Left cardiac atrium (tissue), 4 donors: ENCODE results near the gene CRB2. TPM values are rescaled to one million over a fixed set of nuclear protein-coding genes. Genes with fewer than 3 reads are reported as not detected.

Experiments
- ATAC-seq, 2 donors: fragments of 200-7000 bp; cut with Tn5 transposase; one replicate each; pipeline ENCODE4 v1.9.1; 2020; ENCODE audit warnings: mild to moderate bottlenecking in 2 of 2, moderate library complexity in 2 of 2
- DNase-seq: peaks from one replicate; pipeline ENCODE4 v3.0.0-alpha.2; 2020
- intact Hi-C, 2 donors: fragments of 100-400 bp; cut with DNase I; formaldehyde crosslinking; loops; one replicate each; pipeline versions ENCODE4 v1.14.1 to v1.15.1; 2022 to 2023
- long read RNA-seq: library from polyadenylated mRNA; unstranded; transcript quantifications from one replicate; pipeline ENCODE4 v2.0.0, GENCODE V29; 2021
- total RNA-seq, 2 donors: library from RNA; stranded (reverse); fragmentation: NEBNext Ultra II Directional; extraction: Animal tissue kit (Norgen Biotek cat#: 25700); gene quantifications; one replicate each; pipeline ENCODE4 v1.2.1, GENCODE V29; 2021
- donor health status: DM: no; HTN: yes; CAD: no.
- donor health status: DM: no; HTN: yes; CAD: no; lungs with severe emphysema.
- donor health status: DM: yes; HTN: yes; CAD: no.
- donor health status: Dilated cardiomyopathy.

CRB2 gene
- total RNA-seq: 1 to 10 TPM; 1.3 to 2.2 TPM
- long read RNA-seq: 0 reads

GRCh38 chr9:123355761-123356431, at the start of gene CRB2:
CRB2 (plus strand) TSS chr9:123356197; CDS start chr9:123356261, 64 bp downstream.
- no peak for DNase-seq
- peak in 1 of 2 donors; percentile 45 for ATAC-seq
- intact Hi-C loops: loop anchor here in 1 of 2 donors (2.0 kb wide), 1 partner anchor 29 kb away; no protein-coding TSS in a partner anchor

DNA sequence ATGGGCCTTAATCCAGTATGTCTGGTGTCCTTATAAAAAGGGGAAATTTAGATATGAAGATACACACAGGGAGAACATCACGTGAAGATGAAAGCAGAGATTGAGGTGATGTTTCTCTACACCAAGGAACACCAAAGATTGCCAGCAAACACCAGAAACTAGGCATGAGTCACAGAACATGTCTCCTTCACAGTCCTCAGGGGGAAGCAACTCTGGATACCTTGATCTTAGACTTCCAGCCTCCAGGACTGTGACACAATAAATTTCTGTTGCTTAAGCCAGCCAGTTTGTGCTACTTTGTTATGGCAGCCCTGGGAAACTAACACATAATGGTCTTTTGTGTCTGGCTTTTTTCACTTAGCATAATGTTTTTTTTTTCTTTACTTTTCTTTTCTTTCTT, 46.4 kb upstream of the CRB2 start:
- DNase-seq (no peak), ATAC-seq (no peak)
- intact Hi-C loops: no loop called here

GRCh38 chr9:123310551-123311249, 45.3 kb upstream of the CRB2 start:
- ATAC-seq: no peak
- no peak for DNase-seq
- intact Hi-C loops: no loop called here

DNA sequence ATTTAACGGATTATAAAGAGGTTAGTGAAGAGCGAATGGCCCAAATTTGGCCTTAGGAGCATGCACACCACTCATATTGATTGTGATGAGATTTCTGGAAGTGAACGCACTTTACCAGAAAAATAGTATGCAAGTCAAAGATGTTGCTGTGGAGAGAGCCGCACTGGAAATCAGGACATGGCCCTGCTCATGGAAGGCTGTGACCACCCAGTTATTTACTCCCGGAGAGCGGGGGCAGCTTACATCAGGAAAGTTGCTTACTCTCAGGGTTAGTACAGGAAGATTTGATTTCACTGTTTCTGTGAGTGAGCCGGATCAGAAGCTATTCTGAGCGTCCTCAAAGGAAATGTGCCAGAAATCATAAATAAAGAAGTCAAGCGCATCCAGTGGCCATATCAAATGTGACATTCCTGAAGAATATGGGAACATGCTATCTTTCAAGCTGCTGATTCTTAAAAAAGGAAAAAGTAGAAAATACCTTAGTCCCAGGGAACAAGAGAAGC, 44.7 kb upstream of the CRB2 start:
- intact Hi-C loops: no loop called here
- no peak for DNase-seq
- no peak for ATAC-seq

GRCh38 chr9:123312306-123312877, 43.6 kb upstream of the CRB2 start:
- intact Hi-C loops: no loop called here
- DNase-seq (no peak), ATAC-seq (no peak)

- intact Hi-C loops: no loop called here
These were observed 41.4 kb upstream of the CRB2 start for GRCh38 chr9:123314617-123315016.

GRCh38 chr9:123315635-123316034, 40.4 kb upstream of the CRB2 start:
- intact Hi-C loops: no loop called here
- ATAC-seq (no peak), DNase-seq (no peak)

More at GRCh38 chr9:123314617-123315016, 41.4 kb upstream of the CRB2 start:
- DNase-seq: no peak
- ATAC-seq: no peak

- DNase-seq: no peak
- ATAC-seq: no peak
- intact Hi-C loops: no loop called here
These were observed 39.8 kb upstream of the CRB2 start for GRCh38 chr9:123316053-123316718.

GRCh38 chr9:123318202-123318601, 37.8 kb upstream of the CRB2 start:
- intact Hi-C loops: no loop called here

DNA sequence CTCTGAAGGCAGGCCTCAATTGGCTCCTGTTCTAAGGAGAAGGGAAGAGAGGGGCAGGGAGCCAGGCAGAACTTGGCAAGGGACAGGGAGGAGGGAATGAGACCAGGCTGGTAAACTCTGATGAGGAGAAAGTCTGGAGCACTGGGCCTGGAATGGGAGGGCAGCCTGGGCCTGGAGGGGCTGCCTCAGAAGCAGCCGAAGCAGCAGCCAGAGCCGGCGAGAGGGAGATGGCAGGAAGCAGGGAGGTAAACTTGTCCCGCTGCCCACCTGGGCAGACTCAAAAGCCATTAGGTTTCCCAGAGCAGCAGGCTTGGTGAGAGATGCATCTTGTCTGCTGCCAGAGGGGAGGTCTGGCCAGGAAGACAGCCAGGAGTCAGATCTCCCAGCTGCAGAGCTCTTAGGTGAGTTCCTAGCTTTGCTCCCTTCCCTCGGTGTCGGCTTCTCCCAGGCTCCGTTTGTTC, 37.0 kb upstream of the CRB2 start:
- DNase-seq (no peak), ATAC-seq (peak; percentile 62 to 65)
- intact Hi-C loops: no loop called here

More at GRCh38 chr9:123318202-123318601, 37.8 kb upstream of the CRB2 start:
- DNase-seq (no peak), ATAC-seq (peak in 1 of 2 donors; percentile 19)

- intact Hi-C loops: no loop called here
- ATAC-seq (no peak), DNase-seq (no peak)
These were observed 36.3 kb upstream of the CRB2 start for GRCh38 chr9:123319541-123320339.

DNA sequence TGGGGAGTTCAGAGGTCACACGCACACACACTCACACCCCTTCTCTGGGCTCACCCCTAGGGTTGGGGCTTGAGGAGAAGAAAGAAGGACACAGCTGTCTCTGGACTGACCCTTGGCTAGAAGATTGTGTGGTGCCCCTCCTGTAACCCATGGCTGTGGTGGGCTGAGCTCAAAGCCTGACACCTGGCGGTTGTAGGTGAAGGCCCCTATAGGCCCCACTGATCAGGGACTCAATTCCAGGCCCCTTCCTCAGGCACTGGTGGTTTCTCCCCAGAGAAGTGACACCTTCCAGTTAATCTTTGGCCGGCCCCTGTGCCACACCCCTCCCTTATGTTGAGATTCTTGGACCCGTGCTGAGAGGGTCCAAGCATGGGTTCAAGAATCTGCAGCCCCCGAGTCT, 35.2 kb upstream of the CRB2 start:
- ATAC-seq: no peak
- intact Hi-C loops: no loop called here
- no peak for DNase-seq

DNA sequence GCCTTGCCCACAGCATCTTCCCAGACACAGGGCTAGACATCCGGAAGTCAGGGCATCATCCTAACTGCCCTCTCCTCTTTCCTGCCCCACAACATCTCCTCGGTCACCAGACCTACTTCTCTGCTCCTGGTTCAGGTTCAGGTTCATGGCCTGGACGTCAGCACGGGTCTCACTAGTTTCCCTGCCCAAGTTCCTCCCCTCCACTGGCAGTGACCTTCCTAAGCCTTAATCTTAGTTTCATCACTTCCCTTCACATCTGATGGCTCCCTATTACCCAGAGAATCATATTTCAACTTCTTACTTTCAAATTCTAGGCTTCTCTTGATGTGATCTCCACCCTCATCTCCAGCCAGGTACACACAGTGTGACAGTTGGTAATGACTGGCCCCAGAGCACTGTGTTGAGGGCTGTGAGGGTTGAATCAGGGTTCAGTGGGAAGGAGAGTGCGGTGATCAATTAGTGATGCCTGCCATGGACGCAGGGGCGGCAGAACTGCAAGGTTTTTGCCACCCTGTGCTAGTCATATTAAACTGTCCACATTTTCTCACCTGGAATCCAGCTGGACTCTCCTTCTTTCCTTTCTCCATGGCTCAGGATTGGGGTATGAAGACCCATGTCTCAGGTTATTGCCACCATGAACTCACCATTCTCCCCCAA, 34.3 kb upstream of the CRB2 start:
- intact Hi-C loops: no loop called here
- DNase-seq (no peak), ATAC-seq (no peak)

GRCh38 chr9:123322273-123323195, 33.5 kb upstream of the CRB2 start:
- intact Hi-C loops: no loop called here
- ATAC-seq: peak; percentile 61 to 67
- no peak for DNase-seq

- intact Hi-C loops: no loop called here
- peak in 1 of 2 donors; percentile 15 for ATAC-seq
- no peak for DNase-seq
These were observed 32.6 kb upstream of the CRB2 start for GRCh38 chr9:123323196-123324013.

DNA sequence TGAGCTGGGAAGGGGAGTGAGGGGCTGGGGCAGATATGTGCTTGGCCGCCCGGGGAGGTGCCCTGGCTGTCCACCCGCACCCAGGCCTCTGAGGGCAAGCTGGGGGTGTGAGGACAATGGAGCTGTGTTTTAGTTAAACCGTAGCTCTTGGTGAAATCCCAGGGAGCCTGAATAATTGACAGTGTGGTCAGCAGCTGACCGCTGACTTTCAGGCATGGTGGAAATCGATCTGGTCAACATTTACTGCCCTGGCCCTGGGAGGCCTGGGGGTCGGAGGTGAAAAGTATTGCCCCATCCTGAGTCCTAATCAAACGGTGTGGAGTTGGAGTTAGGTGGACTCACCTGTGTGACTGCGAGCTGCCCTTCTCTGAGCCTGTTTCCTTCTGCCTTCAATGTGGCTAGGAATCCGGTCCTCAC, 31.2 kb upstream of the CRB2 start:
- intact Hi-C loops: no loop called here
- no peak for DNase-seq
- no peak for ATAC-seq
